Gastrocnemius medialis (tissue), 4 donors: ENCODE measurements around the gene CCDC182. TPM values are rescaled to one million over a fixed set of nuclear protein-coding genes. Genes with fewer than 3 reads are reported as not detected.

Source experiments
- ATAC-seq, 2 donors: fragments of 150-250 bp; one replicate each; pipeline ENCODE4 v1.9.1; 2016
- DNase-seq, 2 donors: peaks; one replicate each; pipeline ENCODE4 v3.0.0-alpha.2; 2019
- H3K27ac ChIP-seq, 4 donors: fragments of 200-600 bp; sonication (generic); 1 replicate in 1 of 4; 2 replicates in 3 of 4; pipeline ENCODE4 v1.5.1; 2016 to 2018; ENCODE audit warnings: mild to moderate bottlenecking in 2 of 4, moderate library complexity in 1 of 4
- H3K27me3 ChIP-seq, 3 donors: fragments of 200-600 bp; sonication (generic) in 2 of 3; 1 replicate in 1 of 3; 2 replicates in 2 of 3; pipeline versions ENCODE4 v1.5.1 to v1.6.0; 2016 to 2019; ENCODE audit warnings: mild to moderate bottlenecking in 1 of 3, moderate library complexity in 1 of 3
- H3K36me3 ChIP-seq, 2 donors: fragments of 200-600 bp; sonication (generic) in 1 of 2; one replicate each; pipeline ENCODE4 v1.5.1; 2017 to 2018
- H3K4me1 ChIP-seq, 2 donors: fragments of 200-600 bp; sonication (generic) in 1 of 2; one replicate each; pipeline ENCODE4 v1.5.1; 2016 to 2017; ENCODE audit warnings: mild to moderate bottlenecking in 2 of 2
- H3K4me3 ChIP-seq, 4 donors: fragments of 200-600 bp; sonication (generic) in 3 of 4; 1 replicate in 1 of 4; 2 replicates in 3 of 4; pipeline ENCODE4 v1.5.1; 2016 to 2019; ENCODE audit warnings: mild to moderate bottlenecking in 2 of 4
- H3K9me3 ChIP-seq, 3 donors: fragments of 200-600 bp; sonication (generic) in 2 of 3; 1 replicate in 1 of 3; 2 replicates in 2 of 3; pipeline ENCODE4 v1.5.1; 2016 to 2019
- CTCF ChIP-seq, 5 experiments: fragments of 450-650 bp in 3 of 5; fragments of 200-600 bp in 2 of 5; sonication (generic) in 2 of 5; IDR thresholded peaks in 4 of 5; conservative IDR thresholded peaks in 1 of 5; 1 replicate in 4 of 5; 2 replicates in 1 of 5; pipeline ENCODE4 v1.5.1; 2016 to 2019; ENCODE audit warnings: antibody characterized with exemption in 5 of 5, mild to moderate bottlenecking in 3 of 5, moderate library complexity in 3 of 5
- POLR2A ChIP-seq, 2 donors: fragments of 450-650 bp; IDR thresholded peaks; one replicate each; pipeline ENCODE4 v1.6.1; 2017; ENCODE audit warnings: antibody characterized with exemption in 2 of 2, mild to moderate bottlenecking in 2 of 2, moderate library complexity in 2 of 2
- in situ Hi-C, 4 donors: fragments of 200-750 bp; cut with MboI; loops; one replicate each; pipeline versions ENCODE4 v1.15.0 to v1.8.0; 2017; ENCODE audit warnings: low sequenced_read_pairs in 4 of 4
- intact Hi-C: fragments of 100-400 bp; cut with DNase I; formaldehyde crosslinking; loops from one replicate; pipeline ENCODE4 v1.15.1; 2023; ENCODE audit warnings: low total_unique reads
- total RNA-seq, 4 donors: library from RNA; depleted of rRNA; stranded (reverse); fragments of >200 nt; gene quantifications; one replicate each; pipeline versions ENCODE4 v1.1.0 to v1.2.3, GENCODE V29; 2016

CCDC182 gene
- total RNA-seq, 4 donors from 2014 or later, result not detected

DNA sequence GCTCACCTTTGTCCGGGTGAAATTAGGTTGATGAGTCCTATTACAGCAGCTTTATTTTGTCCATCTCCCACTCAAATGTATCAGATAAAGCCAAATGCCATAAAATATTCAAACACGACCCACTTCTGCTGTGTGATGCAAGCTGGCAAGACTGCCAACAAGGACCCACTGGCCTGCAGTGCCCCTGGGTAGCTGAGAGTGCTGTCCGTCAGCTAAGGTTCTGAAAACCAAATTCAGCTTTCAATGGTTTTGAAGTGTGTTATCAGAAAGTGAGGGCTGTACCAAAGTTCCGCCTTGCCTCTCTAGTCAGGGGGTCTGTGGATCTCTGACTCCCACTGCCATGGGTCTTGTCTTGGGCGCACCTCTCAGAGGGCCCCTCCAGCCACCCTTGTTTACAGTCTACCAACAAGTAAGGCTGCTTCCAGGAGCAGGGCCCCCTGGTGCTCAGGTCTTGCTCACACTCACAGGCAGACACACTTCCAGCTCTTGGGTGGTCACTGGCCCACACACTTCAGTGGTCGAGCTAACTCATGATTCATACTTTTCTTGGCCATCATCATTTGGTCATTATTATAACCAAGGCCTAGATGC is 10.5 kb upstream of the CCDC182 start:
- TF ChIP-seq POLR2A (IDR thresholded peaks at IDR 0.05) (no peak), CTCF (IDR thresholded peaks at IDR 0.05 in 4 of 5, conservative IDR thresholded peaks at IDR 0.05 in 1 of 5) (no peak)
- H3K27me3 ChIP-seq, result no peaks in the 10 kb centered on the region
- in situ Hi-C loops, result no loop called here
- no peaks in the 10 kb centered on the region for H3K9me3 ChIP-seq
- no peak overlapping the region for H3K4me3 ChIP-seq
- intact Hi-C loops, result no loop called here
- no peak overlapping the region for H3K27ac ChIP-seq
- H3K4me1 ChIP-seq, result no peaks in the 10 kb centered on the region
- no peak for DNase-seq
- H3K36me3 ChIP-seq, result no peaks in the 10 kb centered on the region
- no peak for ATAC-seq

DNA sequence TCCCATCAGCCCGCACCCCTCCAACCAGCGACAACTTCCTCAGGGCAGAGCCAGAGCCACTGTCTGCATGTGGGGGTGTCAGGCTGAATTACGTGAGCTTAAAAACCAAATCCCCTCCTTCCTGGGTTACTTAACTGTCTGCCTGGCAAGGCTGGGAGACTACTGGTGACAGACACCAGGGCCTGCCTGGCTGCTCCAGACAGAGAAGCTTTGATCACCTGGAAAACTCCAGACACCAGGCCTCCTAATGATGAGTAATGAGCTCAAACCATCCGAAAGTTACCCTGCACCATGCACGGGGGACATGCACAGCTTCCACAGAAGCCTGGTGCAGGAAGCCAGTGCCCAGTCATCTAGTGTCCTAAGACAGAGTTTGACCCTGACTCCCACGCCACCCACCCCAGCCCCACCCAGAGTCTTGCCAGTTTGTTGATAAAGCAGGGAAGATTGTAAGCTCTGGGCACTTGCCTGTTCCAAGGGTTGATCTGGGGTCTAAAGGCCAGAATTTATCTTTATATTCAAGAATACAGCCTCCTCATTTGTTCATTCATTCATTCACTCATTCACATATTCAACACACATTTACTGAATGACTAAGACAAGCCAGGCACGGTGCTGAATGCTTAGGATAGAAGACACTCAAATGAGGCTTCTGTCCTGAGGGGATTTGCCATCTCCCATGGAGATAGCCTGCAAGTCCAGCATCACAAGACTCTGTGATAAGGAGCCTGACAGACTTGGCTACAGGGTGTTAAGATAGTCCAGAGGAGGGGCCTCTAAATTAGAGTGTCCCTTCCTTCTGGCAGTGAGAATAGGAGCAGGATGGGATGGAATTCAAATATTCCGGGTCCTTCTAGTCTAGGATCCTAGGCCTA is 7.2 kb upstream of the CCDC182 start:
- in situ Hi-C loops, result no loop called here

GRCh38 chr17:57751348-57751971 is 6.4 kb upstream of the CCDC182 start:
- TF ChIP-seq CTCF (IDR thresholded peaks at IDR 0.05 in 4 of 5, conservative IDR thresholded peaks at IDR 0.05 in 1 of 5) (no peak), POLR2A (IDR thresholded peaks at IDR 0.05) (no peak)
- intact Hi-C loops, result no loop called here
- no peak for DNase-seq
- H3K27ac ChIP-seq, result no peak overlapping the region
- H3K4me3 ChIP-seq, result no peak overlapping the region
- in situ Hi-C loops, result no loop called here
- no peaks in the 10 kb centered on the region for H3K27me3 ChIP-seq
- no peaks in the 10 kb centered on the region for H3K4me1 ChIP-seq
- H3K36me3 ChIP-seq, result no peaks in the 10 kb centered on the region
- no peak for ATAC-seq
- H3K9me3 ChIP-seq, result no peaks in the 10 kb centered on the region

More for the DNA sequence above, 7.2 kb upstream of the CCDC182 start:
- Histone ChIP-seq H3K27me3 (no peaks in the 10 kb centered on the region), H3K36me3 (no peaks in the 10 kb centered on the region), H3K4me1 (no peaks in the 10 kb centered on the region), H3K9me3 (no peaks in the 10 kb centered on the region), H3K4me3 (no peak overlapping the region), H3K27ac (no peak overlapping the region)
- DNase-seq (no peak), ATAC-seq (no peak)
- TF ChIP-seq POLR2A (IDR thresholded peaks at IDR 0.05) (no peak), CTCF (IDR thresholded peaks at IDR 0.05 in 4 of 5, conservative IDR thresholded peaks at IDR 0.05 in 1 of 5) (no peak)
- intact Hi-C loops, result no loop called here

- Histone ChIP-seq H3K4me3 (no peak overlapping the region), H3K9me3 (no peaks in the 10 kb centered on the region), H3K27me3 (no peaks in the 10 kb centered on the region), H3K27ac (no peak overlapping the region), H3K36me3 (no peaks in the 10 kb centered on the region), H3K4me1 (no peaks in the 10 kb centered on the region)
- DNase-seq (no peak), ATAC-seq (no peak)
- TF ChIP-seq POLR2A (IDR thresholded peaks at IDR 0.05) (no peak), CTCF (IDR thresholded peaks at IDR 0.05 in 4 of 5, conservative IDR thresholded peaks at IDR 0.05 in 1 of 5) (no peak)
- in situ Hi-C loops (no loop called here), intact Hi-C loops (no loop called here)
Observed at GRCh38 chr17:57750895-57751294, 5.8 kb upstream of the CCDC182 start.
